Memory B cell (primary cell): ENCODE data around the gene GRSF1.
"Not testable (repeated sequence)": the region's sequence is repeated elsewhere in the genome, so short reads cannot be mapped to it uniquely, and the experiment has no call there.

Source experiments
- ATAC-seq: fragments of 150-1000 bp; cut with Tn5 transposase; 2 replicates; pipeline ENCODE4 v1.10.0; 2021; ENCODE audit warnings: low read depth, mild to moderate bottlenecking, moderate library complexity
- DNase-seq, 2 donors: peaks; one replicate each; pipeline ENCODE4 v3.0.0; 2022; ENCODE audit warnings: low spot score in 2 of 2
- H3K27ac Mint-ChIP-seq: one replicate; pipeline ENCODE4 v1.8.0; 2022; ENCODE audit warnings: mild to moderate bottlenecking, moderate library complexity, mixed read lengths
- H3K27me3 Mint-ChIP-seq: one replicate; pipeline ENCODE4 v1.8.0; 2022; ENCODE audit warnings: mixed read lengths
- H3K36me3 Mint-ChIP-seq: one replicate; pipeline ENCODE4 v1.8.0; 2022; ENCODE audit warnings: mild to moderate bottlenecking, mixed read lengths
- H3K4me1 Mint-ChIP-seq: one replicate; pipeline ENCODE4 v1.8.0; 2022; ENCODE audit warnings: mixed read lengths
- H3K4me3 Mint-ChIP-seq: one replicate; pipeline ENCODE4 v1.8.0; 2022; ENCODE audit warnings: mild to moderate bottlenecking, moderate library complexity, mixed read lengths
- H3K9me3 Mint-ChIP-seq: one replicate; pipeline ENCODE4 v1.8.0; 2022; ENCODE audit warnings: mixed read lengths

GRSF1 gene

GRCh38 chr4:70818173-70818855, 21.4 kb downstream of the GRSF1 start:
- no peaks in the 10 kb centered on the region for H3K27me3 Mint-ChIP-seq
- H3K4me3 Mint-ChIP-seq, result no peak overlapping the region
- H3K27ac Mint-ChIP-seq, result no peak overlapping the region
- ATAC-seq, result peak; percentile 62
- peaks cover 18% of the 10 kb centered on the region for H3K36me3 Mint-ChIP-seq
- peaks cover 11% of the 10 kb centered on the region for H3K4me1 Mint-ChIP-seq
- DNase-seq, result no peak
- no peaks in the 10 kb centered on the region for H3K9me3 Mint-ChIP-seq

GRCh38 chr4:70816894-70817293, 22.8 kb downstream of the GRSF1 start:
- Mint-ChIP-seq H3K27ac (no peak overlapping the region), H3K9me3 (no peaks in the 10 kb centered on the region)

GRCh38 chr4:70815370-70815769, 24.3 kb downstream of the GRSF1 start:
- no peak for ATAC-seq
- DNase-seq, result no peak
- Mint-ChIP-seq H3K36me3 (peaks cover 9% of the 10 kb centered on the region), H3K9me3 (no peaks in the 10 kb centered on the region), H3K4me3 (no peak overlapping the region), H3K27me3 (no peaks in the 10 kb centered on the region), H3K27ac (no peak overlapping the region), H3K4me1 (peaks cover 11% of the 10 kb centered on the region)

More at GRCh38 chr4:70816894-70817293, 22.8 kb downstream of the GRSF1 start:
- Mint-ChIP-seq H3K27me3 (no peaks in the 10 kb centered on the region), H3K4me3 (no peak overlapping the region), H3K4me1 (peaks cover 11% of the 10 kb centered on the region), H3K36me3 (peaks cover 12% of the 10 kb centered on the region)
- DNase-seq, result no peak
- no peak for ATAC-seq

GRCh38 chr4:70808151-70808550, 31.5 kb downstream of the GRSF1 start:
- Mint-ChIP-seq H3K27ac (peak overlapping the region; percentile 8), H3K4me3 (no peak overlapping the region), H3K36me3 (peaks cover 14% of the 10 kb centered on the region), H3K9me3 (no peaks in the 10 kb centered on the region), H3K4me1 (no peaks in the 10 kb centered on the region), H3K27me3 (no peaks in the 10 kb centered on the region)
- ATAC-seq (no peak), DNase-seq (no peak)

DNA sequence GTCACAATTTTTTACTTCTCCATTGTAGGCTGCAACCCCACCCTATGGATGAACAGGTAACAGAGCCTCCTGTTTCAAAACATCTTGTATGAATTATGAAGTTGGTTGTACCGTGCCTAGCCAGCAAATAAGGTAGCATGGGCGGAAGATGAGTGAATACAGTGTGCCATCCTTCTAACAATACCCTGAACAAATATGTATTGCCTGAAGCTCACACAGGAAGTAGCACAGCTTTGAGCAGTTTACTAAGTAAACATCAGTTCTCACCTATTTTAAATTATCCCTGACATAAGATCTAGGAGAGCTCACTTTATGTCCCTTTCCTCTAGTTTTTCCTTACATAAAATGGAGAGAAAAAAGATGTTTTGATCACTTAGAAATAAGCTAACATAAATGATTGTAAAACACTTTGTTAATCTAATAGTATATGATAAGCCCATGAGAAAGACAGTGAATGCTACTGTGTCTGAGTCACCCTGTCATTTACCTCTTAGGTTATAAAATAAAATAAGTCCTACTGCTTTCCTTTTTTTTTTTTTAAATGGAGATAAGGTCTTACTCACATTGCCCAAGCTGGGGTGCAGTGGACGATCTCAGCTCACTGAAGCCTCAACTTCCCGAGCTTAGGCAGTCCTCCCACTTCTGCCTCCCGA, 36.6 kb downstream of the GRSF1 start:
- no peaks in the 10 kb centered on the region for H3K9me3 Mint-ChIP-seq
- peaks cover 10% of the 10 kb centered on the region for H3K36me3 Mint-ChIP-seq
- no peaks in the 10 kb centered on the region for H3K27me3 Mint-ChIP-seq
- no peak overlapping the region for H3K27ac Mint-ChIP-seq
- DNase-seq, result no peak
- H3K4me3 Mint-ChIP-seq, result no peak overlapping the region
- no peak for ATAC-seq
- H3K4me1 Mint-ChIP-seq, result no peaks in the 10 kb centered on the region

DNA sequence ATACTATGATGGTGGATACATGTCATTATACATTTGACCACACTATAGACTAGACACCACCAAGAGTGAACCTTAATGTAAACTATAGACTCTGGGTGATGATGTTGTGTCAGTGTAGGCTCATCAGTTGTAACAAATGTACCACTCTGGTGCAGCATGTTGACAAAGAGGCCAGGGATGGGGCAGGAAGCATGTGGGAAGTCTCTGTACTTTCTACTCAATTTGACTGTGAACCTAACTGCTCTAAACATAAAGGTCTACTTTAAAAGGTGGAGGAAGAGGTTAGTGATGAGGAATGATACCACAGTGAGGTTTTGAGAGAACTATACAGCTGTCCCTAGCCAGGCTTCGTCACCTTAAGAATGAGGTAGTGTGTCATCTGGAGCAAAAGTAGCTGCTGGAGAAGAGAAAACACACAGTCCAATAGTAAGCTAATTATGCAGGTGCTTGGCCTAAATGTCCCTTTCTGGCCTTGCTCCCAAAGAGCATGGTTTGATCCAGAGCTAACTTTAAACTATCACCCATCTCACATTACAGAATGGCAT, 38.4 kb downstream of the GRSF1 start:
- no peaks in the 10 kb centered on the region for H3K27me3 Mint-ChIP-seq
- H3K27ac Mint-ChIP-seq, result peak overlapping the region; percentile 46
- no peaks in the 10 kb centered on the region for H3K4me1 Mint-ChIP-seq
- no peak for ATAC-seq
- H3K9me3 Mint-ChIP-seq, result no peaks in the 10 kb centered on the region
- no peak overlapping the region for H3K4me3 Mint-ChIP-seq
- DNase-seq, result no peak
- peaks cover 15% of the 10 kb centered on the region for H3K36me3 Mint-ChIP-seq

DNA sequence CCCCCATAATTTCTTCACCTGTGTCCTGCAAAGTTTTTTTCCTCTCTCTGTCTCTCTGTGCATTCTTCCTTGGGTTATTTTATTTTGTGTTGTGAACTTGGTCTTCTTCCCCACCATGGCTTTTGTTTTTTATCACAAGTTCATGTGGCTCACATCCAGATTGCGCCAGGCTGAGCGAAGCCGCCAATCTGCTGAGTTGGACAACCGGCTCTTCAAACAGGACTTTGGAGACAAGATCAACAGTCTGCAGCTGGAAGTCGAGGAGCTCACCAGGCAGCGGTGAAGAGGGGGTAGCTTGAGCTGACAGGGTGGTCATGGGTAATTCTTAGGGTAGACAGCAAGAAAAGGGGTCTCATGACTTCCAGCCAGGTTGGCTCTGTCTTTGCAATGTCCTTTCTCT, 46.1 kb downstream of the GRSF1 start:
- Mint-ChIP-seq H3K4me1 (no peaks in the 10 kb centered on the region), H3K4me3 (no peak overlapping the region), H3K27me3 (no peaks in the 10 kb centered on the region), H3K9me3 (no peaks in the 10 kb centered on the region), H3K36me3 (peaks cover 28% of the 10 kb centered on the region), H3K27ac (no peak overlapping the region)
- DNase-seq (no peak), ATAC-seq (no peak)

DNA sequence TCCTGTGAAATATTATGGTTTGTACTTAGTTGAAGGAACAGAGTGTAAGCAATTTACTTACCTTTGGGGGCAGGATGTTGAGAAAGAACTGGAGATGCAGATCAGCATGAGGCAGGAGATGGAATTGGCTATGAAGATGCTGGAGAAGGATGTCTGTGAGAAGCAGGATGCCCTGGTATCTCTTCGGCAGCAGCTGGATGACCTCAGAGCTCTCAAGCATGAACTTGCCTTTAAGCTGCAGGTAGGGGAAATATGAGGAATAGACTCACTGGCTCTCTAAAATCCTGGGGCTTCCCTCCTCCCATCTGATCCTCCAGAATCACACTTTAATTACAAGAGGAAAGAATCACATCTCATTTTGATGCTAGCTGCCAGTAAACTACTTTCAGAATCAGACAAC, 51.0 kb downstream of the GRSF1 start:
- no peak for DNase-seq
- Mint-ChIP-seq H3K9me3 (no peaks in the 10 kb centered on the region), H3K27me3 (no peaks in the 10 kb centered on the region), H3K4me1 (no peaks in the 10 kb centered on the region), H3K27ac (peak overlapping the region; percentile 29), H3K36me3 (peaks cover 29% of the 10 kb centered on the region), H3K4me3 (no peak overlapping the region)
- ATAC-seq, result no peak

DNA sequence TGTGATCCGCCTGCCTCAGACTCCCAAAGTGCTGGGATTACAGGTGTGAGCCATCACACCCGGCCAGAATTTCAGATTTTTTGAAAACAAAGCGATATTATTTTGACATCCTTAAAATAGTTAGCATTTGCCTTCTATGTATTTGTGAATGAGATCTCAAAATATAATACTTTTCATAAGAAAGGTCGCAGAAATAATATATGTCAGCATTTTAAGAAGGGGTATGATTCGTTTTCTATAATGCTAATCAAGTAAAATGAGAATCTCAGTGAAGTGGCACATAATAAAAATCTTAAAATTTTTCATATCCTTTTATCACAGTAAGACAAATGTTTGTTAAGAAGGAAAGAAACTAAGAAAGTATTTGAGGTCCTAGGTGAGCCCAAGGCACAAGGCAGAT, 52.2 kb downstream of the GRSF1 start:
- peaks cover 29% of the 10 kb centered on the region for H3K36me3 Mint-ChIP-seq
- no peak overlapping the region for H3K27ac Mint-ChIP-seq

DNA sequence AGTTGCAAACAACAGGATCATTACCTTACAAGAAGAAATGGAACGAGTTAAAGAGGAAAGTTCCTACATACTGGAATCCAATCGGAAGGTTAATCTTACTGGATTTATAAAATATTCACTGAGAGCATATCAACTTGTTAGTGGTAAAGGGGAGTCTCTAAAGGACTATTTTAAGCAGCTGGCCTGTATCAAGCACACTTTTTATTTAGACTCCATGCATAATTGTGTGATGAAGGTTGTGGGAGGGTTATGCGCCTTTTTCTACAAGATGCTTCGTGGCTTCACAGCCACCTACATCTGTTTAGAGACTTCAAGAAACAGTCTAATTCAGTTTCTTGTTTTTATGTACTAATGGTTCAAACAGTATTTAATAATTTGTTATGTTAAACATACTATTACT, 56.6 kb downstream of the GRSF1 start:
- Mint-ChIP-seq H3K9me3 (no peaks in the 10 kb centered on the region), H3K36me3 (peaks cover 22% of the 10 kb centered on the region), H3K4me3 (no peak overlapping the region), H3K27me3 (no peaks in the 10 kb centered on the region), H3K4me1 (no peaks in the 10 kb centered on the region), H3K27ac (no peak overlapping the region)
- ATAC-seq (no peak), DNase-seq (no peak)

More for the DNA sequence above, 52.2 kb downstream of the GRSF1 start:
- no peaks in the 10 kb centered on the region for H3K27me3 Mint-ChIP-seq
- DNase-seq, result no peak
- H3K9me3 Mint-ChIP-seq, result no peaks in the 10 kb centered on the region
- H3K4me1 Mint-ChIP-seq, result no peaks in the 10 kb centered on the region
- ATAC-seq, result no peak
- H3K4me3 Mint-ChIP-seq, result no peak overlapping the region

DNA sequence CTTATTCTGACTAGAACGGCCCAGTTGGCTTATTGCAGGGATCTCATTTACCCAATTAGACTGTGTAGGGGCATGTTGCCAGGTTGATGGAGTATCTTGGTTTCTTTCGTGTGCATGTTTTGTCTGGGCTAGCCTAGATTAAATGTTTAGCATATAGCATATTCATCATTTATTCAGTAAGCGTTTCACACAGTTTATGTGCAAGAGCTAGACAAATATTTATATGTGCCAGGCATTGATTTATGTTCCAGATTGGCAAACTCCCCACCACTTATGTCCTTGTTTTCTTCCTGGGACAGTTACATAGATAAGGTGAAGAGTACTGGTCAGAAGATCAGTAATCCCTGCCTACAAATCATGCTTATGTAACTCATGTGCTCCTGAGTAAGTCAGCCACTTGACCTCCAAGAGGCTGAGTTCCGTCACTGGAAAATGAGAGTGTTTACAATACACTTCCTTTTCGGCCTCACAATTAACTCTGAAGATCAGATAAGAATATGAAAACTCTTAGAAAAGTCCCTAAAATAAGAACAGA, 60.7 kb downstream of the GRSF1 start:
- DNase-seq (no peak), ATAC-seq (no peak)
- H3K4me1 Mint-ChIP-seq, result no peaks in the 10 kb centered on the region
- no peaks in the 10 kb centered on the region for H3K9me3 Mint-ChIP-seq
- H3K4me3 Mint-ChIP-seq, result no peak overlapping the region
- H3K36me3 Mint-ChIP-seq, result peaks cover 16% of the 10 kb centered on the region
- no peaks in the 10 kb centered on the region for H3K27me3 Mint-ChIP-seq
- peak overlapping the region; percentile 45 for H3K27ac Mint-ChIP-seq

- no peak for ATAC-seq
- no peak overlapping the region for H3K4me3 Mint-ChIP-seq
- no peak overlapping the region for H3K27ac Mint-ChIP-seq
- H3K27me3 Mint-ChIP-seq, result no peaks in the 10 kb centered on the region
- no peaks in the 10 kb centered on the region for H3K9me3 Mint-ChIP-seq
- no peaks in the 10 kb centered on the region for H3K4me1 Mint-ChIP-seq
- no peak for DNase-seq
- peaks cover 19% of the 10 kb centered on the region for H3K36me3 Mint-ChIP-seq
Measured at GRCh38 chr4:70772929-70773555, 66.6 kb downstream of the GRSF1 start.

DNA sequence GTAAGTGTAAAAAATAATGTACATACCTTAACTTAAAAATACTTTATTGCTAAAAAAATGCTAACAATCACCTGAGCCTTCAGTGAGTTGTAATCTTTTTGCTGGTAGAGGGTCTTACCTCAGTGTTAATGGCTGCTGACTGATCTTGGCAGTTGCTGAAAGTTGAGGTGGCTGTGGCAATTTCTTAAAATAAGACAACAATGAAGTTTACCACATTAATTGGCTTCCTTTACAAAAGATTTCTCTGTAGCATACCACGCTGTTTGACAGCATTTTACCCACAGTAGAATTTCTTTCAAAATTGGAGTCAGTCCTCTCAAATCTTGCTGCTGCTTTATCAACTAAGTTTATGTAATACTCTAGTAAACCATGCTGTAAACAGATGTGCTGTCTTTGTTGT, 70.3 kb downstream of the GRSF1 start:
- not testable (repeated sequence) for H3K27me3 Mint-ChIP-seq, H3K27ac Mint-ChIP-seq, H3K4me1 Mint-ChIP-seq, ATAC-seq, DNase-seq, H3K9me3 Mint-ChIP-seq, H3K4me3 Mint-ChIP-seq
- H3K36me3 Mint-ChIP-seq, result peaks cover 29% of the 10 kb centered on the region

- no peak for DNase-seq
- Mint-ChIP-seq H3K36me3 (peaks cover 35% of the 10 kb centered on the region), H3K4me3 (no peak overlapping the region)
Measured at GRCh38 chr4:70768301-70768948, 71.3 kb downstream of the GRSF1 start.

More at GRCh38 chr4:70768301-70768948, 71.3 kb downstream of the GRSF1 start:
- H3K4me1 Mint-ChIP-seq, result no peaks in the 10 kb centered on the region
- H3K9me3 Mint-ChIP-seq, result no peaks in the 10 kb centered on the region
- no peak for ATAC-seq
- H3K27ac Mint-ChIP-seq, result no peak overlapping the region
- H3K27me3 Mint-ChIP-seq, result no peaks in the 10 kb centered on the region
